Measurements from ENCODE around the gene HMGN3. TPM values are rescaled to one million over a fixed set of nuclear protein-coding genes. Genes with fewer than 3 reads are reported as not detected.

The HMGN3 gene
- total and polyA plus RNA-seq, 2 of the 13 experiments (the other 11 are each of a cell fraction or from before 2014, with no cell fraction given): 67.9 to 145 TPM

- no peak for TF ChIP-seq FOXA1 (IDR thresholded peaks at IDR 0.05)
- TF ChIP-seq FOXA1 (CRISPR knock-in tag; IDR thresholded peaks at IDR 0.05): peak; percentile 28; the same call in 1 of the 2 replicates
- TF ChIP-seq ZBTB33 (CRISPR knock-in tag; IDR thresholded peaks at IDR 0.05): no peak
- no peak for TF ChIP-seq TBP (CRISPR knock-in tag; IDR thresholded peaks at IDR 0.05)
- TF ChIP-seq ZNF33B (CRISPR knock-in tag; IDR thresholded peaks at IDR 0.05): 0 out of 2 replicates have a peak, but pooled peaks have one; percentile 18
- peak; percentile 48; the same call in 1 of the 2 replicates for TF ChIP-seq RFXAP (CRISPR knock-in tag; IDR thresholded peaks at IDR 0.05; ENCODE audit: borderline replicate concordance)
- peak; percentile 80; the same call in 1 of the 2 replicates for TF ChIP-seq ZSCAN5A (CRISPR knock-in tag; IDR thresholded peaks at IDR 0.05; ENCODE audit: borderline replicate concordance)
- TF ChIP-seq BCL6 (CRISPR knock-in tag; IDR thresholded peaks at IDR 0.05): 0 out of 2 replicates have a peak, but pooled peaks have one; percentile 11
- peak; percentile 66; the same call in 1 of the 2 replicates for TF ChIP-seq PHF21A (CRISPR knock-in tag; IDR thresholded peaks at IDR 0.05)
- no peak for TF ChIP-seq ZNF530 (CRISPR knock-in tag; IDR thresholded peaks at IDR 0.05; ENCODE audit: low read depth)
- TF ChIP-seq ZNF468 (CRISPR knock-in tag; IDR thresholded peaks at IDR 0.05): no peak
- no peak for TF ChIP-seq KLF12 (CRISPR knock-in tag; IDR thresholded peaks at IDR 0.05; ENCODE audit: borderline replicate concordance)
- no peak for TF ChIP-seq ZUFSP (CRISPR knock-in tag; IDR thresholded peaks at IDR 0.05; ENCODE audit: borderline replicate concordance)
- TF ChIP-seq KDM2A (CRISPR knock-in tag; IDR thresholded peaks at IDR 0.05; ENCODE audit: borderline replicate concordance, low read depth): peak; percentile 80; the same call in 1 of the 2 replicates
- 0 out of 2 replicates have a peak, but pooled peaks have one; percentile 44 for TF ChIP-seq TARDBP (CRISPR knock-in tag; IDR thresholded peaks at IDR 0.05)
- peak; percentile 81; the same call in 1 of the 2 replicates for TF ChIP-seq ZNF598 (CRISPR knock-in tag; IDR thresholded peaks at IDR 0.05; ENCODE audit: borderline replicate concordance)
- TF ChIP-seq FOXO1 (CRISPR knock-in tag; IDR thresholded peaks at IDR 0.05): 0 out of 2 replicates have a peak, but pooled peaks have one; percentile 14
- 0 out of 2 replicates have a peak, but pooled peaks have one; percentile 57 for TF ChIP-seq PRDM10 (CRISPR knock-in tag; IDR thresholded peaks at IDR 0.05; ENCODE audit: low read depth)
- no peak for TF ChIP-seq PCBP1 (IDR thresholded peaks at IDR 0.05; ENCODE audit: borderline replicate concordance, low read depth, low read length)
- TF ChIP-seq ZNF737 (CRISPR knock-in tag; IDR thresholded peaks at IDR 0.05; ENCODE audit: borderline replicate concordance): no peak
- TF ChIP-seq GLI4 (CRISPR knock-in tag; IDR thresholded peaks at IDR 0.05; ENCODE audit: borderline replicate concordance): 0 out of 2 replicates have a peak, but pooled peaks have one; percentile 51
These were observed 802 bp downstream of the HMGN3 start (continued) for GRCh38 chr6:79233611-79234149.

Measured in HepG2 (cell line).